ENCODE results near the gene TBKBP1.

Gene TBKBP1

DNA sequence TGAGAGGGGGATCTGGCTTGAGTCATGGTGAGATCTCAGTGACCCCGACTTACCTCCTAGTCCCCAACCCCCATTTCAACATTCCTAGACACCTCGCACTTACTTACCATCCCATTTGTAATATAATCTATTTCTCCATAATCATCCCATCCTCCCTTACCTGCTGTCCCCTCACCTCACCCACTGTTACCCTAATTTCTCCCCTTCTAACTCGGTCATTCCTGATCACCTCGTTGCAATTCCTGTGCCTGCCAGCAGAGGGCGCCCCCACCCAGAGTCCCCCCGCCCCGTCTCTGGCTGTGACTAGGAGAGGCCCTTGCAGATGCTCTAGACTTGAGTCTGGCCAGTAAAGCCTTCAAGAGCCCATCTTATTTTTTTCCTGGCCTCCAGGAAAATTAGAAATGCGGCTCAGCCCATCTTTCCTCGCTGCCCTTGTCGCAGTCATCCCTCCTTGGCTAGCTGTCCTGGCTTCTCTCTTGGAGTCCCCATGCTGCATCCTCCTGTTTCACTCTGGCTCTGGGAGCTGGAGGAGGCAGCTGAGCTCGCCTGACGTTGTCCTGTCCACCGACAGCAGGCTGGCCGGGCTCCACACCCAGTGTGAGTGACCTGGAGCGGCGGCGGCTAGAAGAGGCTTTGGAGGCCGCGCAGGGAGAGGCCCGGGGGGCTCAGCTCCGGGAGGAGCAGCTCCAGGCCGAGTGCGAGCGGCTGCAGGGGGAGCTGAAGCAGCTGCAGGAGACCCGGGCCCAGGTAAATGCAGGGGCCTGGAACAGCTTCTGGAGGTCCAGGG lies 5.0 kb downstream of the TBKBP1 start:
- peak in 41 of 51 donors; percentile 7 to 76 (median 40) for DNase-seq

DNA sequence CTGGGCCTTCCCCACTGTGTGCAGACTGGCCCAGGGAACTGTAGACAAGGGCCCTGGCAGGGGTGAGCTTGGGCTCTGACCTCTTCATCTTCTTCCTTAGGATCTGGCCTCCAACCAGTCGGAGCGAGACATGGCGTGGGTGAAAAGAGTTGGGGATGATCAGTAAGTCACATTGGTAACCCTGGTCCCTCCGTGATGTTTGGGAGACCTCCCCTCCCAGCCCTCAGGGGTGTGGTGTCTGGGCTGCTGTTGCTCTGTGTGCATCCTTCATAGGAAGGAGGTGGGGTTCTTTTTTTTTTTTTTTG lies 5.5 kb downstream of the TBKBP1 start:
- no peak for DNase-seq

DNA sequence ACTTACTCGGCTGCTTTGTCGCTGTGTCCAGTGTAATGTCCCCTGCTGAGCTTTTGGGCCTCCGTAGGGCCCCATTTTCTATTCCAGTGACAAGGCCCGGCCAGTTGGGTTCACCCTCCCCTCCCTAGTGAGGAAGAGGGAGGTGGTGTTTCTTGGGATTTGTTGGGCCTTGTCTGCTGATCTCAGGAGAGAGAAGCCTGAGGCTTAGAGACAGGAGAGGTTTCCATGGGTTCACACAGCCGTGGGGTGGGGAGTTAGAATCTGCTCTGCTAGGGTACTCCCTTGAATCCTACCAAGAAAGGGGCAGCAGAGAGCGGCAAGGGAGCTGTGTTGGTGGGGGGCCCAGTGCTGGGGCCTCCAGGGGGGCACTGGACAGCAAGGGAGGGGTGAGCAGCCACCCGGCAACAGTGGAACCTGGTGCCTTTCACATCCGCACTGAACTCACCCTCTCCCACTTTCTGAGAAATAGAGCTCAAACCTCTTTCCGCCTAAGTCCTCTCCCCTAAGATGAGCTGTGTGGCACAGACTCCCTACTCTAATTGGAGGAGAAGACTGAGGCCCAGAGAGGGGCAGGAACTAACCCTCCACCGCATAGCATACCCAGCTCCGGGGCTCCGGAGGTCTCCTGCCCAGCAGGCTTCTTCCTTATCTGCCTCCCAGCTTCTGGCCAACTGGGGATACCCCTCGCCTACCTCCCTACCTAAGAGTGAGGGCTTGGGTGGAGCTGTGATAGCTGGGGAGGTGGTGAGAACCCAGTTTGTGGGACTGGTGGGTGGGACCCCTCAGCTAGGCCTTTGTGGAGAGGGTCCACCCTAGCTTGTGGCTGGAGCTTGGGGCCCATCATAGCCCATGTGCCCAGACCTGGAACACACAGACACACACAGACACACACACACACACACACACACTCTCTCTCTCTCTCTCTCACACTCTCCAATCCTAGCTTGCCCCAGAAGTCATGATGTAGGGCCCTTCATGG lies 6.8 kb downstream of the TBKBP1 start:
- DNase-seq: no peak

DNA sequence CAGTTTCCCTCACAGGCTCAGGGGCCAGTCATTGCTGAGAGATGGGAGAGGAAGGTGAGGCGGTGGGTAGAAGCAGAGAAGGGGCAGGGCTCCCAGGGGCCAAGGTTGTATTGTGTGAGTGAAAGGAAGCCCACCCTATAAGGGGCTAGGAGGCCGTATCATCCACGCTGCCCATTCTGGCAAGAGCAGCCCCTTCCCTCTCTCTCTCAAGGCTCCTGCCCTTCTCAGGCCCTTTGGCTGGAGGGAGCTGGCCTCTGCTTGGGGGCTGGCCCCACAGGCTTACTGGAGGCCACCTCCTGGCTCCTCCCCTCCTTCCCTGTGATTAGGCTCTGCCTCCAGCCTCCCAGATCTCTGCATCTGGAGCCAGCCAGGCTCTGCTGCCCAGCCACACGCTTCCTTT lies 7.6 kb downstream of the TBKBP1 start:
- no peak for DNase-seq

DNA sequence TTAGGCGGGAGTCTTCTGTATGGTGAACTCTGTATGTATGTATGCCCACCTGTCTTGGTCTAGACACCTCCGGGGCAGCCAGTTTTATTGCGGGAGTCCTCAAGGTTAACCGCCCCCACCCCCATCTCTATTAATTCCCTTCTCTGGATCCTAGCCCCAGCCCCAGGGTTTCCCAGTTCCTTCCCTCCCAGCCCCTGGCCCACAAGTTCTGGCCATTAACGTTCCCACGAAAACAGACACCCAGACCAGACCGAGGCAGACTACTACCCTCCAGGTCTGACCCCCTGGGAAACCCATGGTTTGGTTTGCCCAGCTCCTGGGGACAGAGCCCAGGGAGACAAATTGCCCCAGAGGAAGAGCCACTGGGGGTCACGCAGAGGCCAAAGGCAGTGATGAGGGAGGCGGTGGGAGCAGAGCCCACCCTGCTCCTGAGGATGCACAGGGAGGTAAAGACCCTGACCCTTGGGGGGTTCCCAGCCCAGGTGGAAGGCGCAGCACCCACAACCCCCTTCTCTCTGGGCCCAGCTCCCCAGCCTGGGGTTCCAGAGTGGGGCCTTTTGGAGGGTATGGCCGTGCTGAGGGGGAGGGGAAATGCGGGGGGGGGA lies 8.5 kb downstream of the TBKBP1 start:
- DNase-seq: no peak

DNA sequence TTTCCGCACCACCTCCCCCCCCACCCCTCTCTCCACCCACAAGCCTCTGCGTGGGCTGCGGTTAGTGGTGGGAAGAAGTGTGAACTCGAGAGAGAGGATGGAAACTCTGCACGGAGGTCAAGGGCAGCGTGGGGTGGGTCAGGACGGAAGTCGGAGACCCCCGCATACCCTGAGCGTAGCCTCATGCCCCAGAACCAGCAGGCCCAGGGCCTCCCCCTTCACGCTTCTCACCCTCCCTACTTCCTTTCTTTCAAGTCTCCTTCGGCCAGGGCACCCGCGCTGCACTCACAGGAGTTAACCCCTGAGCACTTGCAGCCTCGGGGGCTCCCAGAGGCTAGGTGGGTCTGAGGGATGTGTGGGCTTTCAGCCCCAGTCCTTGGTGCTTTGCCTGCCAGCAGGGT lies 9.2 kb downstream of the TBKBP1 start:
- DNase-seq: no peak

DNA sequence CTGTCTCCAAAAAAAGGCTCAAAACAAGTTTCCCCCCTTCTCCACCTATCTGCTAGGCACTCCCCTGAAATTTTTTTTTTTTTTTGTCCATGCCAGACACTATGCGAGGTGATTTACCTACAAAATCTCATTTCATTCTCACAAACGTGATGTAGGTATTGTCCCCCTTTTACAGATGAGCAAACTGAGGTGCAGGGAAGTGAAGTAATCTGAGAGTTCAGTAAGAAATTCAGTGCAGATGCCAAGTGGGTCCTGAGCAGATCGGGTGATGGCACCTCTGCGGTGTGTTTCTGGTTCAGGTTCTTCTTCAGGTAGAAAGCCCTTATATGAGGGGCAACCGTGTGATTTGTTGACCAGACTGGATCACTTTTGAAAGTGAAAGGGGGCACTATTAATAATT lies 9.7 kb downstream of the TBKBP1 start:
- no peak for DNase-seq

DNA sequence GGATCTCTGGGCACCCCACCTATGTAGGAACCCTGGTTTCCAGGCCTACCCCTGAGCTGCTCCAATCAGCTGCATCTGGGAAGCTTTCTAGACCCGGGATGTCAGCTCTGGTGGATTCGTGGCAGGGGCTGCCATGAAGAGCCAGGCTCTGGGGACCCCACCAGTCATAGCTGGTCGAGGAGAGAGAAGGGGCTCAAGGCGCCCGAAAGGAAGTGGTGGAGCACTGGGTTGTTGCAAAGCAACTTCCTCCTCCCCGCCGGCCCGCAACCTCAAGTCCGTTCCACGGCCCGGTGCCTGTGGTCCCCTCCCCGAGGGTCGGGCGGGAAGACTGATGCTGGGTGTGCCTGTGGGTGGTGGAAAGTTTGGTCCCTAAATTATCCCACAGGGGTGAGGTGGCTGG lies 10.2 kb downstream of the TBKBP1 start:
- DNase-seq: no peak

DNA sequence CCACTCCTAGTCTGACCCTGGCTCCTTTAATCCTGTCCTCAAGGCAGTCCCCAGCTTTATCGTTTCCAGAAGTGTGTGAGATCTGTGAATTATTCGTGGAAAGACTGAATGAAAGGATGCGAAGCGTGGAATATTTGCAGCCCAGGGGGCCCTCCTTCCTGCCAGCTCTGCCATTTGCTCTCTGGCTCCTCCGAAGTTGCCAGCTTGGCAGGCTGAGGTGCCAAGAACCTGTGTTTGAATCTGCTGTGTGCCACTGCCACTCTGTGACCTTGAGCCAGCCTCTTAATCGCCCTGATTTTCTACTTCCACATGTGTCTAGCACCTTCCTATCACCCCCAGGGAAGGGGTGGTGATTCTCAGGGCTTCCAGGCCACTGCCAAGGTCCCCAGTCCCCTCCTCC lies 10.8 kb downstream of the TBKBP1 start:
- no peak for DNase-seq

DNA sequence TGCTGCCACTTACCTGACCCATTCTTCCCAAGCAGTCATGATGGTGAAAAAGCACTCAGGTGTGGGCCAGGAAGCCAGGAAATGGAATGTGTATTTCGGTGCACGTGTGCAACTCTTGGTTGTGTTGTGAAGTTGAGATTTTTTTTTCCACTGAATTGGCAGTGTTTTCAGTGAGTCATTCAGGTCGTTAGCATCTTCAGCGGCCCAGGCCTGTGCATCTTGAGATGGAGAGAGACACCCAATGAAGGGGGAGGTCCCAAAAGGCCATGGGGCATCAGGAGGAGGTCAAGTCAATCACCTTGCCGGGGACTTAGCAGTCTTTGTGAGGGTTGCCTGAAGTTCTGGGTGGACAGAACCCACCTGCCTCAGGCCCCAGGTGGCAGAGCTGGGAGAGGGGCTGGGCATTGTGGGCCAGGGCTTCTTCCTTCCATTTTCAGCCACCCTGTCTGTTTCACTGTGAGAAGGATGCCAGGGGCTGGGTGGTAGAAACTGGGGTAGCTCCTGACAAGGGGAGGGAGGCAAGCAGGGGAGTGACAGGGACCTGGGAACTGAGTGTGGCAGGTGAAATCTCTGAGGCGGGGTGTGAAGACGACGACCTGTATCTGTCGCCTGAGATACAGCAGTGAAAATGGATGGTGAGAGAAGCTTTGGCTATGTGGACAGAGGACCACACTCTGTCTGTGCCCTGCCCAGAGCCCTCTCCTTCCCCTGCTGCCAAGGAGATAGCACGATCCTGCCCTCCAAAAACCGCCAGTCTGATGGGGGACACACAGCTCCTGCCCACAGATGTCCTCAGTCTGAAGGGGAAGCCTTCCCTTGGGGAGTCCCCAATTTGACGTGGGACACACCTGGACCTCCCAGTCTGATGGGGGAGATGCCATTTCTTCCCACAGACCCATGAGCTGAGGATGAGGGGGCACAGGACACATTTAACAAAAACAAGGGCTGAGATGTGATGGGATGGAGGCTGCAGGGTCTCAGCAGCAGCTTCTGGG lies 11.9 kb downstream of the TBKBP1 start:
- no peak for DNase-seq

DNA sequence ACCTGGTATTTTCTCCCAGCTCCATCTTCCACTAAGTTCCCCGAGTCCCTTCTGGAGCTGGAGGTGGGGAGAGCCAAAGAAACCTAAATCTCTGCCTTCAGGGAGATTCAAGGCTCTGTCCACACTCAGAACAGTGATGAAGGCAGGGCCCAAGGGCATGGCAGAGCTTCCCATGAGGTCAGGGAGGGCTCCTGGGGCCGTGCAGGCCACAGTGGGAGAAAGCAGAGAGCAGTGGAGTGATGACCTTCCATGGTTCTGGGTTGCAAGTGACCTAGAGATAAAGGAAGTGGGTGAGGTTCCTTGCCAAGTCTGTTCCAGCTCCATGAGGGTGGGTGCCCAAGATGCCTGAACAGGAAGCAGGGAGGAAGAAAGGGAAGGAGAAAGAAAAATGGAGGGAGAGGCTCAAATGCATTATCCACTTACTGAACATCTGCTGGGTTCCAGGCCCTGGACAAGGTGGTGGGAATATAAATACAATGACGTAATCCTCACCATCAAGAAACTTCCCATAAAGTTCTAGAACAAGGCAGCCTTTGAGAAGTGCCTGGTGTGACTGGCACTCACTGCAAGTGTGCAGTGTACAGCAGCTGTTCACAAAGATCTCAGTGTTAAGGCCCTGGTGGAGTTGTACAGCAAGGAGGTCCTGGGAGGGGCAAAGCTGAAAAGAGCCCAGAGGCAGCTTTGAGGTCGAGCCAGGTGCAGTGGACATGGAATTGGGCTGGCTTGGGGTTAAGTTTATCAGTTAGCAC lies 13.3 kb downstream of the TBKBP1 start:
- DNase-seq: peak in 26 of 51 donors; percentile 7 to 60 (median 27)

DNA sequence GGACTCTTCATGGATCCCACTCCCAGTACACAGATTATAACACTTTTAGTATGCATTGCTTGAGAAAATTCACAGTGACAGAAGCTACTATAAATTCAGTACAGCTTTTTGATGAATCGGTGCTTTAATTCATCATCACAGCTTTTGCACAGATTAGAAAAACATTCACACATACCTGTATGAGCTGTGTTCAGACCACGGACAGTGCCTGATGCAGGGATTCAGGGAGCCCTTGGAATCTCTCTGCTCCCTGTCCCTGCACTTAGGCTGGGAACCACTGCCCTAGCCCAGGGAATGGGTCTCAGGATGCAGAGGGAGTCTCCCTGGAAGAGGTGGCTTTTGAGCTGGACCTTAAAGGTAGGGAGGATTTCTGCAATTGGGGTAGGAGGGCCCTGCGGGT lies 13.9 kb downstream of the TBKBP1 start:
- no peak for DNase-seq

DNA sequence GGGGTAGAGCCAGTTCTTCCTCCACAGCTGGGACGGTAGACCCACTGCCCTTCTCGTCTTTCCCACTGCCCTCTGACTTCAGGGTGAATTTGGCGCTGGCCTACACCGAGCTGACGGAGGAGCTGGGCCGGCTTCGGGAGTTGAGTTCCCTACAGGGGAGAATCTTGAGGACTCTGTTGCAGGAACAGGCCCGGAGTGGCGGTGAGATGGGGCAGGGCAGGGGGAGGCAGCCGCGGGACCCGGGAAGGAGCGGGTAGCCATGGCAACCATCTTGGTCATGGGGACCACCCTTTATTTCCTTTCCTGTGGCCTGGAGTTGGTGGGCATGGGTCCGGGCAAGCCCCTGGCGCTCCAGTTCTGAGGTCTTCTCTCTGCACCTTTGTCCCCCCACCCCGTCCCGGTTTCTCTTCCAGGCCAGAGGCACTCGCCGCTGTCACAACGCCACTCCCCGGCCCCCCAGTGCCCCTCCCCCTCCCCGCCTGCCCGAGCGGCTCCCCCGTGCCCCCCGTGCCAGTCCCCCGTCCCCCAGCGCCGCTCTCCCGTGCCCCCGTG lies 14.4 kb downstream of the TBKBP1 start:
- DNase-seq: peak in 3 of 51 donors; percentile 12 to 35 (median 25)

DNA sequence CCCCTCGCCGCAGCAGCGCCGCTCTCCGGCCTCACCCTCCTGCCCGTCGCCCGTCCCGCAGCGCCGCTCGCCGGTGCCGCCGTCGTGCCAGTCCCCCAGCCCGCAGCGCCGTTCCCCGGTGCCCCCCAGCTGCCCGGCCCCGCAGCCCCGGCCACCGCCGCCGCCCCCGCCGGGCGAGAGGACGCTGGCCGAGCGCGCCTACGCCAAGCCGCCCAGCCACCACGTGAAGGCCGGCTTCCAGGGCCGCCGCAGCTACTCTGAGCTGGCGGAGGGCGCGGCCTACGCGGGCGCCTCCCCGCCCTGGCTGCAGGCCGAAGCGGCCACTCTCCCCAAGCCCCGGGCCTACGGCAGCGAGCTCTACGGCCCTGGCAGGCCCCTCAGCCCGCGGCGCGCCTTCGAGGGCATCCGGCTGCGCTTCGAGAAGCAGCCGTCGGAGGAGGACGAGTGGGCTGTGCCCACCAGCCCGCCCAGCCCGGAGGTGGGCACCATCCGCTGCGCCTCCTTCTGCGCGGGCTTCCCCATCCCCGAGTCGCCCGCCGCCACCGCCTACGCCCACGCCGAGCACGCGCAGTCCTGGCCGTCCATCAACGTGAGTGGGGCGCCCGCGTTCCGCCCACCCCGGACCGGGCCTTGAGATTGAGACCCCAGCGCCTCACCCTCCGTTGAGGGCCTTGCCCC lies 15.0 kb downstream of the TBKBP1 start:
- DNase-seq: peak in 13 of 51 donors; percentile 13 to 57 (median 31)

DNA sequence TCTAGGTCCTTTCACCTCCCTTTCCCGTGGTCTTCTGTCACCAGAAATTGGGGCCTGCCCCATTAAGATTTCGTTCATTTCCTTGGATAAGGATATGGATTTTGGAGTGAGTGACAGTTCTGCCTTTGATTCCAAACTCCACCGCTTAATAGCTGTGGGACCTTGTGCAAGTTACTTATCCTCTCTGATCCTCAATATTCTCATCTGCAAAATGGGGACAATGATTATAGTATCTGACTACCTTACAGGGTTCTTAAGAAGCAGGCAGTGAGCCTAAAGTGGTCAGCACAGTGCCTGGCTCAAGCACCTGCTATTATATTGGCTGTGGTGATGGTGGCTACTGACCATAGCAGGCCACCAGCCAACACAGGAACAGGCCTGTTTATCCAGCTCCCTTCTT lies 15.6 kb downstream of the TBKBP1 start:
- no peak for DNase-seq

DNA sequence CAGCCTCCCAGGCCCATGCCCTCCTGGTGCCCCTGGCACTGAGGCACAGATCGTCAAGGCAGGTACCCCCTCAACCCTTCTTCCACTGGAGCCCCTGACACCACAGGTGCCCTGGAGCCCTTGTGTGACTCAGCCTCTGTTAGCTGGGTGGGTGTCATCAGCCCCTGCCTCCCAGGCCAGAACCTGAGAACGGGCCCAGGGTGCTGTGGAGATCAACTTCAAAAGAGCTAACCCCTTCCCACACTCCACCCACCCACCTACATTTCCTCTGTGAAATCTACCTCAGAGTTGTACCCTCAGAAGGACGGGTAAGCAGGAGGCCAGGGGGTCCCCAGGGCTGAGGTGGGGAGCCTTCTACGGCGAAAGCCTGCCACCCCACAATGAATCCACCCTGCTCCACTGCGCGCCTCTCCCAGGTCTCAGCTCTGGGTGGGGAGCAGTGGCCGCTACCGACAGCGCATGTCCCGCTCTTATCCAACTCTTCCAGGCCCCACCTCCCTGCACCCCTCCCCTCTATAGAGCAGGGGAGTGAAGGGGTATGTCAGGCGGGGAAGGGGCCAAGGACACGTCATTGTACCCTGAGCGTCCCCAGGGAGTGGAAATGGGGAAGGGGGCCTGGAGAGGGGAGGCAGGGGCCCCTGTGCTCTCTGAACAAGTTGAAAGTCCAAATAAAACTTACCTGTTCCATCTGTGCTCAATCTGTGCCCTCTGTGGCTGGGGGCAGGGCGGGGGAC lies 17.6 kb downstream of the TBKBP1 start:
- no peak for DNase-seq

DNA sequence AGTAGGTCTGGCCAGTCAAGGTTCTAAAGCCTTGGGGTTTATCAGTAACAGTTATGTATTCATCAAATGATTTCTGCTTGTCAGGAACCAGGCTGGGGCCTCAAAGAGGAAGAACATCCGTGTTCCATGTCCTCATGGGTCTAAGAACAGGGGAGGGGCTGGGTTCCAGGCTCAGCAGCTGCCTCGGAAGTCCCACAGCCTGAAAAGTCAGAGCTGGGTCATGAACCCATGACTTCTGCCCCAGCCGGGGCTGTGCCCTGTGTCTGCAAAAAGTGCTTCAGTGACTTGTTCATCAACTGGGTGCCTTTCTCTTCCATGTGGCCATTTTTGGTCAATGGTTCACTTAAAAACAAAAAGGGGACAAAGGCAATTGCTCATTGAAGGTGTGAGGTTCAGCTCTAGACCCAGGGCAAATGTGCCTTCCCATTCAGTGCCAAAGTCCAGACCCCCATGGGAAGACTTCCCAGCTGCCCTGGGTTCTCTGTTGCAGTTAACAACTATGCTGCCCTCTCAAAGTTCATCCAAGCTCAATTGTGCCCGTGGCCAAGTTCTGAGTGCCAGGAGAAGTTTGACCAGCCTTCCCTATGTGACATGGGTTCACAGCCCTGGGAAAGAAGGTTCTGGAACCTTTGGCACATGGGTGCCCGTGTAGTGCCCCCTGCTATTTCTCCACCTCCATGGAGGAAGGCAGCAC lies 18.5 kb downstream of the TBKBP1 start:
- no peak for DNase-seq
